ENCODE measurements around the gene CTSH.

The CTSH gene

GRCh38 chr15:78983146-78983918 is 38.5 kb upstream of the CTSH start:
- no peak for TF ChIP-seq CTCF (IDR thresholded peaks at IDR 0.05; ENCODE audit: low read depth, low read length)
- no peak overlapping the region for H3K4me3 ChIP-seq (replicated peaks in 1 of 2; ENCODE audit: low read depth in 2 of 2, low read length in 2 of 2)
- no peak for DNase-seq (ENCODE audit: low read depth in 2 of 2)

- no peak for TF ChIP-seq CTCF (IDR thresholded peaks at IDR 0.05; ENCODE audit: low read depth, low read length)
- DNase-seq (ENCODE audit: low read depth in 2 of 2) = peak in 1 of 2 donors; percentile 29
- no peak overlapping the region for H3K4me3 ChIP-seq (replicated peaks in 1 of 2; ENCODE audit: low read depth in 2 of 2, low read length in 2 of 2)
Observed at GRCh38 chr15:78982736-78983135, 37.9 kb upstream of the CTSH start.

- TF ChIP-seq CTCF (IDR thresholded peaks at IDR 0.05; ENCODE audit: low read depth, low read length) = no peak
- DNase-seq (ENCODE audit: low read depth in 2 of 2) = no peak
- H3K4me3 ChIP-seq (replicated peaks in 1 of 2; ENCODE audit: low read depth in 2 of 2, low read length in 2 of 2) = no peak overlapping the region
Observed at GRCh38 chr15:78981532-78982313, 36.9 kb upstream of the CTSH start.

- H3K4me3 ChIP-seq (replicated peaks in 1 of 2; ENCODE audit: low read depth in 2 of 2, low read length in 2 of 2) = no peak overlapping the region
- peak; percentile 80 to 86 for DNase-seq (ENCODE audit: low read depth in 2 of 2)
- TF ChIP-seq CTCF (IDR thresholded peaks at IDR 0.05; ENCODE audit: low read depth, low read length) = peak; percentile 78
Observed at GRCh38 chr15:78979456-78980320, 34.8 kb upstream of the CTSH start.

DNA sequence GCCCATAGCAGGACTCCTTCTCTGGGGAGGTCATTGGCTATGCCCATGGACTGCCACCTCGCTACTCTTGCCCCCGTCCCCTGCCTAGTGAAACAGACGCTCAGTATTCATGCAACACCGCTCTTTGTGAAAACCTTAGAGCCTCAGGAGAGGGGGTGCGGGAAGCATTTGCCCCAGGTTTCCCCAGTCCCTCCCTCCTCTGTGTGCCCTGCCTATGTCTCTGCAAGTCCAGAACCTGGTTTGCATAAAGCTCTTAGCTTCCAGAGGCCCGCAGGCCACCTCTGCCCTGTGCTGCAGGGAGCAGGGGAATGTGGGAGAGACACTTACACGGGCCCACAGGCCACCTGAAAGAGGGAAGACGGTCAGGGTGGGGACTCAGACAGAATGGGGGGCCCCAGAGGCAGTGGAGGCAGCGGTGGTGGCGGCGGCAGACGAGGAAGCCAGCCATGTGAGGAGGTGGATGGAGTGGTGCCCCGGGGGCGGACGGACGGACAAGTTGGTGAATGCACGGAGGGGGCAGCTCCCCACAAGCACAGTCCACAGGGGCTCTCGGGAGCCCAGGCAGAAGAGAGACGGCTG is 33.8 kb upstream of the CTSH start:
- no peak overlapping the region for H3K4me3 ChIP-seq (replicated peaks in 1 of 2; ENCODE audit: low read depth in 2 of 2, low read length in 2 of 2)
- TF ChIP-seq CTCF (IDR thresholded peaks at IDR 0.05; ENCODE audit: low read depth, low read length) = no peak
- no peak for DNase-seq (ENCODE audit: low read depth in 2 of 2)

Data from cardiac fibroblast (primary cell).